Measurements from ENCODE around the gene BAX.

BAX gene

DNA sequence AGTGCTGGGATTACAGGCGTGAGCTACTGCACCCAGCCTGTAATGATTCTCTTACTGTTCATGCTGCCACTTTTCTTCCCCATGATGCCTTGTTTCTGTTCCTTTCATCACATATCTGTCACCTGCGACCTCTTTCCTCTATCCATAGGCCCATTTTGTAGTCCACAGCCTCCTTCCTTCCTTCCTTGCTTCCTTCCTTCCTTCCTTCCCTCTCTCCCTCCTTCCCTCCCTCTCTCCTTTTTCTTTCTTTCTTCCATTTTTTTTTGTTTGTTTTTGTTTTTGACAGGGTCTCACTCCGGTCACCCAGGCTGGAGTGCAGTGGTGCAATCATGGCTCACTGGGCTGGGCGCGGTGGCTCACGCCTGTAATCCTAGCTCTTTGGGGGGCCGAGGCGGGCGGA is 34.2 kb downstream of the BAX start:
- no peak for DNase-seq

DNA sequence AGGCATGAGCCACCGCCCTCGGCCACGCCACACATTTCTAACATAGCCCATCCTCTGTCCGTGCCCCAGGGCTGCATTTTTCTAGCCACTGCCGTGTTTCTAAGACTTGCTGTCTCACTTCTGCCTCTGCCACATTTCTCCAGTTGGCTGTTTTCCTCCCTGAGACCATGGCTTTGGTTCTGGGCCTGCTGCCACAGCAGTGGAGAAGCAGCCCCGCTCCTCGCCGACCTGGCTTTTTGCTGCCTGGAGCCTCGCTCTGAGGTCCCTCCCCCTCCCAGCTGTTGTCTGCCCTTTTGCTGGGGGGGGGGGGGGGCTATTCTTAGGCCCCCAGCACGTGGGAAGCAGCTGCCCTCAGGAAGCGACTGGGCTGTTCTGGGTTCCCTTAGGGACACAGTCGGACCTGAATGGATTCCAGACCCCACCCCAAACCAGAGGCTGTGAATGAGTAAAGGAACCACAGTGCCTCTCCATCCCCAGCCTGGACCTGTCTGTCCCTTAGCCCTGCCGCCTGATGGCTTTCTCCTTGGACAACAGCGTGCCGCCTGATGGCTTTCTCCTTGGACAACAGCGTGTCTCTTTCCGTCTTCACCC is 35.1 kb downstream of the BAX start:
- no peak for DNase-seq

DNA sequence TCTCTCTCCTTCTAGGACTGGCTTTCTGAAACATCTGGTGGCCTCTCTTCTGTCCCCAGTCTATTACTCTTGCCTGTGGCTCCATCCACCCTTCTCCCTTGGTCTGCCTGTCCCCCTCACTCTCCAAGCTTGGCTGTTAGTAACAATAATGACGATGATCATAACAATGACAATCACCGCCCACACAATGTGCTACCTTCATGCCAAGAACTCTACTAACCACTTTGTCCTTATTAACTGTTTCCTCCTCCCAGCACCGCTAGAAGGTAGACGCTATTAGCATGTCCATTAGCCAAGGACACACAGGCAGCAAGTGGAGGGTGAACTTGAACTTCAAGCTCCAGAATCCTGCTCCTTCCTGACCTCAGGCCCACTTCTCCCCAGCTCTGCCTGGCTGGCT is 35.7 kb downstream of the BAX start:
- DNase-seq: no peak

GRCh38 chr19:48991011-48991609 is 36.4 kb downstream of the BAX start:
- DNase-seq: no peak

DNA sequence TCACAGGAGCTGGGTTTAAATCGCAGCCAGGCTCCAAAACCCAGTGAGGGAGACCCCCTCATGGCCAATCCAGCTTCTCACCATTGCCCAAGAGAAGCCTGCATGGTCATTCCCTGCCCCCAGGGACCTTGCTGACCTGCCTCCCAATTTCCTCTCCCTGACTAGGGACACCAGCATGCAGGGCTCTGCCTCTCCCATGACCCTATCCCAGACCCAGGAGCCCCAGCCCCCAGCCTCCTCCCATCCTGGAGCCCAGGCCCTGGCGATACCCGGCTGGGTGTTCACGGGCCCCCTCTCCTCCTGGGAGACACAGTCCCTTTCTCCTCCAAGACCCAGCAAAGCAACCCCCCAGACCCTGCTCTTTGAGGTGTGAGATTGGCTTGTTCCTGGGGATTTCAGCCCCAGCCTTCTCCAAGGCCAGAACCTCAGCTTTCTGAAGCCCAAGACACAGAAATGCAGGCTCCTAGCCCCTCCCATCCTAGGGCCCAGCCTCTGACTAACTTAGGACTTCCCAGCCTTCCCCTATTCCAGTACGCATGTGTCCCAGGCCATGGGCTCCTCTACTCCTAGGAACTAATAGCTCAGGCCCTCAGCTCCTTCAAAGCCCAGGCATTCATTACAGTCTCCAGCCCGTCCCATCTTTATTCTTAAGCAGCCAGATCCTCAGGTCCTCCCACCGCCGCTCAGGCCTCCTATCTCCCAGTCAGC is 37.4 kb downstream of the BAX start:
- DNase-seq: no peak

GRCh38 chr19:48992581-48993174 is 38.0 kb downstream of the BAX start:
- DNase-seq: no peak

DNA sequence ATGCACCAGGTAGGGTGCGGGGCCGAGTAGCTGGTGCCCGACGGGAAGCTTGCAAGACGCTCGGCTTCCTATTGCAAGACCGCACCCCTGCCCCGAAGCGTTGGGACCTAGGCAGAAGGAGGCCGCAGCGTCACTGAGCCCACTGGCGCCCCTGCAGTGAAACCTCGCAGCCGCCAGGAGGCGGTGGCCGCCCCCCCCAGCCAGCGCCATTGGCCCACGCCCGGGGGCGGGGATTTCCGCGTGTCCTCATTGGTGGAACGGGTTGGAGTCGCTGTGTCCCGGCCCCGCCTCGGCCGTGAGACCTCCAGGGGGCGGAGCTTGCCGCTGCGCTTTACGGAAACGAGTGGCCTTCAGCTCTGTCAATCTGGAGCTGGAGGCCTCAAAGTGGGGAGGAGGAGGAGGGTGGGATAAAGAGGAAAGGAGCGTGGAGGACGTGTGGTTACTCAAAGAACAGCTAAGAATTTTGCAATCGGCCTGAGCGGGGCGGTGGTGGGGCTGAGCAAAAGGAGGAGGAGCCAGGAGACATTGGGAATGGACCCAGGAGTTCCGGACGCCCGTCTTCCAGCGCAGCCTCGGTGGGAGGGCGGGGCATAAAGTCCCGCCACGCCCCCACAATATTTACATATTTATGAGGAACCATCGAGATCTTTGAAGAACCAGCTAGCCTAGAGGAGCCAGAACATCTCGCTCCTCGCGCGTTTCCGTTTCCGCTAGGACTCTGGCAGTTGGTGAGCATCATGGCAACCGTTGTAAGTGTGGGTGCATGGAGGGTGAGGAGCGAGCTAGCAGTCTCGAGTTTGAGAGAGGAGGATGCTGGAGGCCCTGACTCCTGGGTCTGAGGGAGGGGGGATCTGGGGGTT is 38.7 kb downstream of the BAX start, which contains the start of the genes GYS1 and RUVBL2:
Gene GYS1 (minus strand): TSS at position 135 of the 860 bp plus-strand sequence. CDS start 197 bp downstream, outside the sequence.
Gene RUVBL2 (plus strand): TSS at position 713 of the 860 bp plus-strand sequence. CDS start 25 bp downstream, at position 738.
- peak; percentile 99 for DNase-seq

DNA sequence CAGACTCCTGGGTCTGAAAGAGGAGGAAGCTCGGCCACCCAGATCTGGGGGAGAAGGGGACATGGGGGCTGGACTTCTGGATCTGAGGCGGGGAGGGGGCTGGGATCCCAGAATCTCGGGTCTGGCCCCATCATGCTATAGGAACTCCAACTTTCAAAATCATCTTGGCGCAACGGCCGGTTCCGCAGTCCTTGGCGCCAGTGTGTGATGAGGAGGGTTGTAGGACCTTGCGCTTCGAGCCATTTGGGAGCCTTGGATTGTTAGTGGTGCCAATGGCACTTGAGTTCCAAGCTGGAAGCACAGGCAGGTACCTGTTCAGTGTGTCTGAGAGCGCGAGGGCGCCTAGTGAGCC is 39.3 kb downstream of the BAX start:
- DNase-seq: no peak

DNA sequence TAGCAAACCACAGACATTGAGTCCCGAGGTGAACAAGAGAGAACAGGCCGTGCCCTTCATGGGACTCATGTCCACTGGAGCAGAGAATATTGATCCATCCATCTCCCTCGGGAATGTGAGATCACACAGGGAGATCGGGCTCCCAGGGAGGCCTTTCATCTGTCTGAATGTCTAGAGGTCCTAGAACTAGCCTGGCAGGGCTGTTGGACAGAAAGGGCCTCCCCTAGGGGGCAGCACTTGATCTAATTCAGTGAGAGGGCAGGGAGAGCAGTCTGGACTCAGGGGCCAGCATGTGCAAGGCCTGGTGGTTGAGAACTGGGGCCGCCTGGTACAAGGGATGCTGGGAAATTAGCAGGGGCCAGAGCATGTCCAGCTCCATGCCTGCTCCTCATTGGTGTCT is 43.3 kb downstream of the BAX start:
- no peak for DNase-seq

DNA sequence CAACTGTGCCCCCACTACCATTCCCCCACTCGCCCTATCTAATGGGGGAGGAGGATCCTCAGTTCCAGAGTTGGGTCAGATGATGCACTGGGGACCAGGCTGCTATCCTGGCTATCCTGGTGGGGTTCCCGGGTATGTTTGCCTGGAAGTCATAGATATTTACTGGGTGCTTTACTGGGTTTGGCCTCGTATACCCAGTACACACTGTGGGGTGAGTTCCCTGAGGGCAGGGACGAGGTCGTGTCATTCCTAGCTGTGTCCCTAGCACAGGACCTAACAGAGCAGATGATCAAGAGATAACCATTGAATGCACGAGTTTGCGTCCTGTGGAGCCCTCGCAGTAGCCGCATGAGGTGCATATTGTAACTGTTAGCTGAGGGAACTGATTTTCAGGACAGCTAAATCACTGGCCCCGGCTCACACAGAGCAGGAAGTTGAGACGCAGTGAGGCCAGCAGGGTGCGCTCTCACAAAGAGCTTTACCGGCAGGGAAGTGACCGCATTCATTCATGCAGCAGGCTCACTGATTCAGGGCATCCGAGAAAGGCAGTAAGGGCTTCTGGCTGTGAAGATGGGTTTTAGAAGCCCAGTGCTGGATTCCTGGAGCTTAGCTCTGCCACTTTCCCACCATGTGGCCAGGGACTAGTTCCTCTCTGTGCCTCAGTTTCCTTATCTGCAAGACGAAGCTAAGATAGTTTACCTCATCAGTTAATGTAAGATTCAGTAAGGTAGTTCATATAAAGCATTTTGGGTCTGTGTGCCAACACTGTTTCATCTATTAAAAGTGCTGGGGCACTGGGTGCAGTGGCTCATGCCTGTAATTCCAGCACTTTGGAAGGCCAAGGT is 45.0 kb downstream of the BAX start:
- no peak for DNase-seq

DNA sequence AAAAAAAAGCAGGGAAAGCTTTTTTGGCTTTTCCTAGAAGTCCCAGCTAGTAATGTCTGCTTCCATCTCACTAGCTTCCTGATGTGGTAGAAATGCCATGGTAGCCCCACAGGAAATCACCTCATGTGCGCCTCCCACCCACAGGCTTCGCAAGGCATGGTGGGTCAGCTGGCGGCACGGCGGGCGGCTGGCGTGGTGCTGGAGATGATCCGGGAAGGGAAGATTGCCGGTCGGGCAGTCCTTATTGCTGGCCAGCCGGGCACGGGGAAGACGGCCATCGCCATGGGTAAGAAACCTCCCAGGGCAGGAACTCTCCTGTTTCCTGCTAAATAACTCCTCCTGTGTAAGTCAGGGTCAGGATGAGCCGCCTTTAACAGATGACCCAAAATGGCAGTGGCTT is 49.5 kb downstream of the BAX start:
- DNase-seq: no peak

DNA sequence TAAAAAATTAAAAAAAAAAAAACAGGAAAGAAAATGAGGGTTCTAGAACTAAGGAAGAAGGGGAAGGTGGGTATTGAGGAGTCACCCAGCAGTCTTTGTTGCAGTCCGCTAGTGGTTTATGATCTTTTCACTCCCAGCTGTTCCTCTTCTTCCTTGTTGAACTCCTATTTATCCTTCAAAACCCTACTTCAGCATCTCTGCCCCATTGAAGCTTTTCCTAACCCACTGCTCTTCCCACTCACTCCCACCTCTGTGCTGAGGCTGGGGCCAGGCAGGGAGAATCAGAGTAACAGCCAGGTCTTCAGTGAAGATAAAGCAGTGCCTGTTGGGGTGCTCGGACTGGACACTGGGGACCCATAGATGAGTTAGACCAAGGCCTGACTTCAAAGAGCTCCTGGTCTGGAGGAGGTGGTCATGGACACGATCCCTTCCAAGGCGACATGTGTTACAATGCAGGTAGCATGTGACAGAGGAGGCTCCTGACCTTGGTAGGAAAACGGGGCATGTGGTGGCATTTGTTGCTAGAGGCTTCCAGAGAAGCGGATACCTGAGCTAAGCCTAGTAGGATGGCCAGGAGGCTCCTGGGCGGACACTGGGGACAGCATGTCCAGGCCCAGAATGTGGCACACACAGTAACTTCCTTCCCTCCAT is 50.4 kb downstream of the BAX start:
- no peak for DNase-seq

GRCh38 chr19:49006905-49007304 is 52.2 kb downstream of the BAX start:
- no peak for DNase-seq

- no peak for DNase-seq
Observed at GRCh38 chr19:49009828-49010227, 55.2 kb downstream of the BAX start.

- DNase-seq: no peak
Observed at GRCh38 chr19:49010453-49010852, 55.8 kb downstream of the BAX start.

- no peak for DNase-seq
Observed at GRCh38 chr19:49011194-49011593, 56.5 kb downstream of the BAX start.
